Ishikawa (cell line): ENCODE results near the gene GMDS.

Experiments
- CEBPB ChIP-seq: IDR thresholded peaks from 2 replicates; pipeline ENCODE4 v1.6.1; 2012
- EGR1 ChIP-seq: IDR thresholded peaks from 2 replicates; pipeline ENCODE4 v1.6.1; 2012
- EP300 ChIP-seq: IDR thresholded peaks from 2 replicates; pipeline ENCODE4 v1.6.1; 2012; ENCODE audit warnings: borderline replicate concordance
- FOXM1 ChIP-seq: IDR thresholded peaks from 2 replicates; pipeline ENCODE4 v1.6.1; 2012; ENCODE audit warnings: low read depth, borderline replicate concordance
- REST ChIP-seq: IDR thresholded peaks from 2 replicates; pipeline ENCODE4 v1.6.1; 2012; ENCODE audit warnings: low read depth, mild to moderate bottlenecking
- TCF12 ChIP-seq: IDR thresholded peaks from 2 replicates; pipeline ENCODE4 v1.6.1; 2012; ENCODE audit warnings: low read depth
- TEAD4 ChIP-seq: IDR thresholded peaks from 2 replicates; pipeline ENCODE4 v1.6.1; 2012
- USF1 ChIP-seq: IDR thresholded peaks from 2 replicates; pipeline ENCODE4 v1.6.1; 2012
- YY1 ChIP-seq: IDR thresholded peaks from 2 replicates; pipeline ENCODE4 v1.6.1; 2012; ENCODE audit warnings: low read depth
- TF ChIP-seq, protein P1 (sequence below): IDR thresholded peaks from 2 replicates; pipeline ENCODE4 v1.6.1; 2012

- TF ChIP-seq, protein P1, sequence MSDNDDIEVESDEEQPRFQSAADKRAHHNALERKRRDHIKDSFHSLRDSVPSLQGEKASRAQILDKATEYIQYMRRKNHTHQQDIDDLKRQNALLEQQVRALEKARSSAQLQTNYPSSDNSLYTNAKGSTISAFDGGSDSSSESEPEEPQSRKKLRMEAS: no peak
- TF ChIP-seq USF1: no peak
- TF ChIP-seq CEBPB: no peak
- no peak for TF ChIP-seq REST
- no peak for TF ChIP-seq EP300
- TF ChIP-seq YY1: no peak
- no peak for TF ChIP-seq FOXM1
- TF ChIP-seq TCF12: no peak
- TF ChIP-seq EGR1: no peak
- TF ChIP-seq TEAD4: no peak
Observed at GRCh38 chr6:1619098-1619672, 626.2 kb downstream of the GMDS start.
